HG03039 (cell line): Measurements from ENCODE around the gene HOXB5.

ENCODE experiments used
- ATAC-seq: cut with Tn5 transposase; IDR thresholded peaks from one replicate; pipeline ENCODE4 v1.9.1; 2021; ENCODE audit warnings: mild to moderate bottlenecking, moderate library complexity; ENCODE audit not compliant: unreplicated experiment

The HOXB5 gene

DNA sequence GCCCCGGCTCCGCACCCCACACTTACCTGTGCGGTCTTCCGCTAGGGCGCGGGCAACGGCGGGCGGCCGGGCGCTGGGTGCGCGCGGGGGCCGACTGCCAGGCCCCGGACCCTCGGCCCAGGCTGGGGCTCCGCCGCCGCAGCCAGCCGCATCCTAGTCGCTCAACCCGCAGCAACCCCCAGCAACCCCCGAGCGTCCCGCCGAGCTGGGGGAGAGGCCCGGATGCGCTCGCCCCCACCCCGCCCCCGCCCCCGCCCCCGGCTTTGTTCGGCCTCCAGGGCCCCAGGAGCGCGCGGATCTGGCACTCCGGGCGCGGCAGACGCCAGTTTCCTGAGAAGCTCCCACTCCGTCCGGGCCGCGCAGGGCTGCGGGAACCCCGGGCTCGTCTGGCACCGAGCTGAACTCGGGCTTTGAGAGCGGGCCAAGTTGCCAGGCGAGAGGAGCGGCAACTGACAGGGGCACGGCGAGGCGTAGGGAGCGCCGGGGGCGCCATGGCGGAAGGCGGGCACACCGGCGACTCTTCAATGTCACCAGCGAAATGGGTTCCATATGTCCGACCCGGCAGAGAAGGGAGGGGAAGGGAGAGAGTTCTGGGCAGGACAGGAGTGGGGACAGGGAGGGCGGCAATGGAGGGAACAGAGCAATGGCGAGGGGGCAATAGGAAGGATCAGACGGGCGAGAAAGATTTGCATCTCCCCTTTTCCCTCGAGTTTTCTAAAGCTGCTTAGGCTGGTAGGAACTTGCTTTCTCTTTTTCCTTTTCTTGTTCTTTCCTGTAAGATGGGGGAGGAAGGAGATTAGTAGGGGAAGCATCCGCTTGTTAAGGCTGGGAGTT is 29.2 kb downstream of the HOXB5 start:
- ATAC-seq, result no peak

DNA sequence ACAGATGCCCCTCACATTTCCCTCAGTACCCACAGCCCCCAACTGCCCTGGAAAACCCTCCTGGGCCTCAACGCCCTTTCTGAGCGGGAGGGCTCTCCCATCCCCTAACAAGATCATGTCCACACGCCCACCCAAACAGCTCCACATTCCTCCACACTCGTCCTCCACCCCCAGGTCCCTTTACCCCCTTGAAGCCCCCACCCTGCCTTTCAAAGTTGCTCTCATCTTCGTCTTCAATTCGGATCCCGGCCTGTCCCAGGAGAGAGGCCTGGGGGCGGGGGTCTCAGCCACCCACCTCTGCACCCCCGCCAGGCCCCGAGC is 29.8 kb downstream of the HOXB5 start:
- ATAC-seq, result no peak

DNA sequence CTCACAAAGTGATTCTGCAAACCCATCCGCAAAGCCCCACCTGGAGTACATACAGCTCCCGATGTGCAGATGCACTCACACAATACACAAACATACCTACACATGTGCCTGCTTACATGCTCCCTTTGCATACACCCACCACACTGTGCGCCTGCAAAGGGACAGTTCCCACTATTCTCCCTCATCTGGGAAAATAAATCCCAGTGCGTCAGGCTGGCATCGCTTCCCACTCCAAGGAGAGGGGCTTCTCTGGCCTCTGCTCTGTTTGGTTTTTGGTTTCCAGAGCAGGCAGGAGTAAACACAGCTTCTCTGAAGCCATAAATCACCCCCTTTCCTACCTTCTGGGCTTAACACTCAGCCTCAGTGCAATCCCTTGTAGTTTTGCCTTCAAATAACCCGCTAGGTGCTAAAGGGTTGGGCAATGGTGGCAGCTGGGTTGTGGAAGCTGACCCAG is 30.2 kb downstream of the HOXB5 start:
- ATAC-seq, result no peak

DNA sequence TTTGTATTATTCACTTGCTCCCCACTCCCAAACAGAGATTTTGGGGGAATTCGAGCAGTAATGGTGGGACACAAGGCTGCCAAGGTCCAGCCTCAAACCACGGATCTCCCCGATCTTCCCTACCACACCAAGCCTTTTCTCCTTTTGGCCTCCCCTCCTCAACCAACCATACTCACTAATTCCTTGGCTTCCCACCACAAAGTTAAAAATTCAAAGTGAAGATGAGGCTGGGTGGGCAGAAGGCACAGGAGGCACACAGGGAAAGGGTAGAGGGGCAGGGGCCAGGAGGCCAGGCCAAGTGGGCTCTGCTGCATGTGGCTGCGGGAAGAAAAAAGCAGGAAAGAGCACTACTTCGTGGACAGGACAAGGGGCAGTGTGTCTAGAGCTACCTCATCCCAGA is 30.6 kb downstream of the HOXB5 start:
- no peak for ATAC-seq

DNA sequence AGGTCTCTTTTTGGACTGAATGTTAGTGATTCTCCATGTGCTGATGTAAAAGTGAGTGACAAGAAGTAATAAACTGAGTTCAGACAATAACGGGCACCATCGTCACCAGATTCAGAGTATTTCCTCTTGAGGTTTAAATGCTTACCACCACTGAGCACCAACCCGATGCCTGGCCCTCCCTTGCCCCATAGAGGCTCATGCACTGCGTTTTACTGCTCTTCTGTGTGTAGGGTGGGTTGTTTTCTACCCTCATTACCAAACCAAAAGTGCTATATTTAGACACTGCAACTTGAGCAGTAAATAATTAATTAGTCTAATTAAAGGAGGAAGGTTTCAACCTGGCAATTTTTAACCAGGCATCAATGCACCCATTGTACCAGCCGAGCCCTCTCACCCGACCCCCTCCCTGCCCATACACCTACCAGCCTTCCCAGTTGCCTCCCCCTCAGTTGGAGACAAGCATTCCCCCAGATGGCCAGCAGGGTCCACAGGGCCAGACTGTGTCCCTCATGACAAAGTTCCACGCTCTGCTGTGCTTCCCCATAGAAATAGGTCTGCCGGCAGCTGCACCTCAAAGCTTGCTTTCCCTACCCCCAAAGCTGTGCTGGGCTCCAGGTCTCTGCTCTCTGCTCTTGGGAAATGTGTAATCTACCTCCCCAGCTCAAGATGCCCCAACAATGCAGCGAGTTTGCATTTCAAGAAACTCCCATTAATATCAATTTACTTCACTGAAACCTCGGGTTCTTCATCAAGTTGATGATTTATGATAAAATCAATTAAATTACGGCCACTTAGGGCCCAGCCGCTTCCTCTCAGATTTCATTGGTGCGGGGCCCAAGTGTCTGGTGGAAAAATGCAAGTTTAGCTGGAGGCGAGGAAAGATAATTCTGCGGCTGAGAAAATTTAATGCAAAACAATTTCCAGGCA is 31.4 kb downstream of the HOXB5 start:
- ATAC-seq, result no peak

DNA sequence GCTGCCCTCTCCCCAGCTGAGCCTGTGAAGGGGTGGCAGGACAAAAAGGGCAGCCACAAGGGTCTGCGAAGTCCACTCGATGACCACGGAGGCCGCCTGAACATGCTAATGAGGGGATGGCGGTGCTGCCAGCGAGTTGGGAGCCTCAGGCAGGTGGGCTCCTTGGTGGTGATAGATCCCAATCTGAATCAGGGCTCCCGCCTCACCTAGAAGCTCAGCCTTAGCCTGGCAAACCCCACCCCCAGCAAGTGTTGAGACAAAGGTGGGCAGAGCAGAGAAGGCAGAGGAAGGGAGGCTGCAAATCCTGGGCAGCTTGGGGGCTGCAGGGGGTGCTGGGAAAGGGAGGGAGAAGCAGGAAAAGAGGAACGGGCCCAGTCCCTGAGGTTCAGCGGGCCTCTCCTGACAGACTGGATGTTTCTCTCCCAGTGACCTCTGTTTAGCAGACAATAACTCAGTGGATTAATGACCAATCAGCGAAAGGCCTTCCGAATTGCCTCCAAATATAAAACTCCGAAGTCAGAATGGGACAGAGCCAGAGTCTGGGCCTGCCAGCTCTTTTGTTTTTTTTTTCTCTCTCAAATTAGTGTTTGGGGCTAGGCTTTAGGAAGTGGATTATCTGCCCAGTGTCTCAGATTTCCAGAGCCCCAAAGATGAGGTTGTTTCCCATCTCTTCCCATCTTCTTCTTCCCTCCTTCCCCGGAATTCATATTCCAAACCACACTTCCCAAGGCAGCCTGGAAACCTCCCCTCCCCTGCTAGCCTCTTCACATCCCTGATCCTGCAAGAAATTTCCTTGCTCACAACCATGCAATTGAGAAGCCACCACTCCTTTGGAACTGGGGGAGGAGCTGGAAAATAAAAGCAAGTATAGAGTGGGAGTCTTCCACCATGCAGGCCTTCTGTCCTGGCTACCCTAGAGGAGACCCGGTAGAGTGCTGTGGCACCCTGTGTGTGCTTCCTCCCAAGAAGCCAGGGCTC is 33.5 kb downstream of the HOXB5 start:
- ATAC-seq, result no peak

DNA sequence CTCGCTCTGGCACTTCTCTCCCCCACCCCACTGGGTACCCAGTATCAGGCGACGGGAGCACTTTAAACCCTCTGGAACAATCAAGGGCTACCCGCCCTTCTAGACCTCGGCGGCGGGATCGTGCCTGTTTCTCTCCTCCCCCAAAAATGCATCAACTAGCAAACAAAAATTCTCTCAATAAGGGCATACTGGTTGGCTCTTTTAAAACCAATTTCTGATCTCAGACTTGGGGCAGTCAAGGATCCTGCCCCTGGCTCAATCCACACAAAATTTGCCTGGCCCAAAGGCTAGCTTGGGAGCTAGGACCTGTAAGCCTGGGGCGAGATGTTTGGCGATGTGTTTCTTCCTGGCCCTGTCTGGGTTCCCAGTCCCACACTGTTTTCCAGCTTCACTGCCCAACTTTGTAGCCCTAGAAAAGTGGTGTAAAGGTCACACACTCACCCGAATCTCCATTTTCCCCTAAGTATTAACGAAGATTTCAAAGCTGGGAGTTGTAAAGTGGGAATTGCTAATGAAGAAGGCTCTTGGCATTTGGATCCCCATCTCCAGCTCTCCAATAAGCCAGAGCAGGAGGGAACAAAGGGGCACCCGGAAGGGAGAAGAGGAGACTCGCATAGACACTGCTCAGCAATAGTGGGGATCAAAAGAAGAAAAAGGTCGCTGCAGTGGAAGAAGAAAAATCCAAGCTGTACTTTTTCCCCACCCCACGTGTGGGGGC is 34.3 kb downstream of the HOXB5 start:
- no peak for ATAC-seq

DNA sequence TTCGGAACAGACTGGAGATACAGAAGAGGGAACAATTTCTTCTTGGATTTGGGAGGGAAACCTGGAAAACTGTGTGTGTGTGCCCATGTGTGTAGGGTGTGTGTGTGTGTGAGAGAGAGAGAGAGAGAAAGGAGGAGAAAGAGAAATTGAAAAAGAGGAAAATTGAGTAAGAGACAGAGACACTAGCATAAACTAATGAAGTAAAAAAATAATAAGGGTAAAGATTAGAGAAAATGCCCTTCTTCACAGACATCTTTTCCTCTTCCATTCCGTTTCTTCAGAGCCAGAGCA is 34.8 kb downstream of the HOXB5 start:
- no peak for ATAC-seq

DNA sequence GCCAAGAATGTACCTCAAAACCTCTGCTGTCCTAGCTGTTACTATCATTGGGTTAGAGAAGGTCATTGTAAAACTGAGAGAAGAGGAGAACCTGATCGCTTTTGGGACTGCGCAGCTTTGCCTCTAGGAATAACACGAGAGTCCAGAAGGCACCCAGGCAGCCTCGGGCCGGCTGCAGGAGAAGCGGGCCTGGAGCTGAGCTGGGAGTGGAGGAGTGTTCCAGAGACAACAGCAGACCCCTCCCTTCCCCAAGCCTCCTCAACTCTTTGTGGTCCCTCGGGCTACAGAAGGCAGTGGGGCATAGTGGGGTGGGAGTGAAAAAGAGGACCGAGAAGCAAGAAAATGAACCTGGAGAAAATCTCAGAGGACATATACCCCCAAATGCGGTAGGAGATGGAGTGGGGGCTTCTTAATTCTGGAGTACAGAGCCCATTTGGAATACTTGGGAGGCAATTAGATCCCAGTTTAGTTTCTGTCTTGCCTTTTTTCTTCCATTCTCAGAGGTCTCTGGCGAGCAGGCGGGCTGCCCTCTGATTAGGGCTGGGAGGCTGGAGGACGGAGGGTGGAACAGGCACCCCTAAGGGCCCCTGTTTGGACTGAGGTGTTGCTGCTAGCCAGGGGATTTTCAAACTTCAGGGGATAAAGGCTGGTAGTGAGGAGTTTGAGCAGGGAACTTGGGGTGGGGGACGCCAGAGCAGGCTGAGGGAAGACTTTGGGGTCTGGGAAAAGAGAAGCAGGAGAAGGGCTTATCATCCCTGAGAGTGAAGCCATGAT is 35.3 kb downstream of the HOXB5 start:
- ATAC-seq, result no peak

DNA sequence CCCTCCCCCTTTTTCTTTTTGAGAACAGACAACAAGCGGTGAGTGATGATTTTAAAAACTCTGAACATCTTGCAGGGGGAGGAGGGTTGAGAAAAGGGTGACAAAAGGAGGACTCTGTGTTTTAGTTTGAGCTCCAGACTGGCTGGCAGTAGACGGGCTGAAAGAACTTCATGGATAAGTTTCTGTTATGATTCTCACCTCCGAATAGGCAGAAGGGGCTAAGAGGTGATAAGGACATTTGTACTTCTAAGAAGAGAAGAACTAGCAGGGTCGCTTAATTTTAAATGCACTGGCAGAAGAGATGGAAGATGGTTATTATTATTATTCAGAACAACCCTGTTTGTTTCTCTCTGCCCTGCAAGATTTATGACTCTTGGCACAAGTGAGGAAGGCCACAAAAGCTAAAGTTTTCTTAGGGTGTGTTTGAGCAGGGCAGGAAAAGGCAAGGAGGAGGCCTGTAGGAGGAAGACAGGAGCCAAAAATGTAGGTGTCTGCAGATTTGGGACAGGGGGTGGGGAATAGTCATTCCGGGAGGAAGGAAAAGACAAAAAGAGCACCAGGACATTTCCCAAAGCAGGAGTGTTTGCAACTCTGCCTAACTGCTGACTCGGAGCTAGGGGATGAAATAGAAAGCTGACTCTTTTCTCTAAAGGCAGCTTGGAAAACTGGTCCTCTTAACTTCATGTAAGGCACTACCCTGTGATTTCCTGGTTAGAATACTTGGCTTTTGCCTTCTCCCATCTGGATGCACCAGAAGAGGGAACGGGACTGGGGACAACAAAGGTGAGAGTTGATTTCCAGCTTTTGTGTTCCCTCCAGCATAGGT is 36.8 kb downstream of the HOXB5 start:
- no peak for ATAC-seq

DNA sequence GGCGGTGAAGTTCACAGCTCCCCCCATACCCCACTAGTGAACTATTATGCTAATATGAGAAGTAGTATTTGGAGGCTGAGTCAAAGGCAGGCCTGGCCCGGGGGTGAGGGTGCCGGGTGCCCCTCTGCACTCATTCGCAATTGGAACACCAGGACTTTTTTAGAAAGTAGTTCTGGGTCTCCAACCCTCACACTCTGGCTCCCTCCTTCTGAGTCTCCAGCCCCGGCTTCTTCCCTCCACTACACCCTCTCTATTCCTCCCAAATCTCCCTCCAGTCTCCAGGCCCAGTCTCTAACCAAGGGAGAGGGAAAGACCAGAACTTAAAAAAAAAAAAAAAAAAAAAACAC is 37.4 kb downstream of the HOXB5 start:
- no peak for ATAC-seq

DNA sequence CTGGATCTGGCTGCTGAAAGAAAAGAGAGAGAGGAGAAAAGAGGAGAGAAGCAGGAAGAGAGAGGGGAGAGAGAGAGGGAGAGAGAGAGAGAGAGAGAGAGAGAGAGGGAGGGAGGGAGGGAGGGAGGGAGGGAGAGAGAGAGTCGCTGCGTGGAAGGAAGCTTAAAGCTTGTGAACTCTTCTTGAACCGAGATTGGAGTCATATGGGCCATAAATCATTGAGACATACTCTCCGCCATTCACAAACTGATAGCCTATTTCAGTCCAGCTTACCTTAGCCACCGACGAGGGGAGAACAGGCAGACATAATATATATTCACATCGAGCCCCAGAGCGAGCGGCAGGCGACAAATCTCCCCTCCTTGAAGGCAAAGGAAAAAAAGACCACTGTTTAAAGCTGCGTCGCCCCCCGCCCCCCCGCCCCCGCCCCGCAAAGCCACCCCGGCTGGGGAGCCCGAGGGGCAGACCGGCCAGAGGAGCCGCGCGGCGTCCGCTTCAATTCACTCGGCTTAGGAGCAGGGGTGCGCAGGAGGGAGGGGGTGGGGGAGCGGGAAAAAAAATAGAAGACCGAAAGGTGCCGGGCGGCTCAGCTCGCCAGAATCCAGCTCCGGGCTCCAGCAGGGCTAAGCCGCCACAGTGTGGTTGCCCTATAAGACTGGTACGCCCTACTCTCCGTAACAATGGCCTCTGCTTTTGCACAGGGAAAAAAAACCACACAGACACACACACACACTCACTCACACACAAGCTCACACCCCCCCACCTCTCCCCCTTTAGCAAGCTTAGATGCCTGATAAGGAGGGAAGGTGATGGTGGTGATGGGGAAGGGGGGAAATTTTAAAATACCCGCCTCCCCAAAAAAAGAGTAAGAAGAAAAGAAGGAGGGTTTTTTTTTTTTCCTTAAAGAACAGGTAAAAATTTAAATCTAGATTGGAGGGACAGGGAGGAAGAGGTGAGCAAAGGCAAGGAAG is 38.0 kb downstream of the HOXB5 start:
- ATAC-seq, result no peak

DNA sequence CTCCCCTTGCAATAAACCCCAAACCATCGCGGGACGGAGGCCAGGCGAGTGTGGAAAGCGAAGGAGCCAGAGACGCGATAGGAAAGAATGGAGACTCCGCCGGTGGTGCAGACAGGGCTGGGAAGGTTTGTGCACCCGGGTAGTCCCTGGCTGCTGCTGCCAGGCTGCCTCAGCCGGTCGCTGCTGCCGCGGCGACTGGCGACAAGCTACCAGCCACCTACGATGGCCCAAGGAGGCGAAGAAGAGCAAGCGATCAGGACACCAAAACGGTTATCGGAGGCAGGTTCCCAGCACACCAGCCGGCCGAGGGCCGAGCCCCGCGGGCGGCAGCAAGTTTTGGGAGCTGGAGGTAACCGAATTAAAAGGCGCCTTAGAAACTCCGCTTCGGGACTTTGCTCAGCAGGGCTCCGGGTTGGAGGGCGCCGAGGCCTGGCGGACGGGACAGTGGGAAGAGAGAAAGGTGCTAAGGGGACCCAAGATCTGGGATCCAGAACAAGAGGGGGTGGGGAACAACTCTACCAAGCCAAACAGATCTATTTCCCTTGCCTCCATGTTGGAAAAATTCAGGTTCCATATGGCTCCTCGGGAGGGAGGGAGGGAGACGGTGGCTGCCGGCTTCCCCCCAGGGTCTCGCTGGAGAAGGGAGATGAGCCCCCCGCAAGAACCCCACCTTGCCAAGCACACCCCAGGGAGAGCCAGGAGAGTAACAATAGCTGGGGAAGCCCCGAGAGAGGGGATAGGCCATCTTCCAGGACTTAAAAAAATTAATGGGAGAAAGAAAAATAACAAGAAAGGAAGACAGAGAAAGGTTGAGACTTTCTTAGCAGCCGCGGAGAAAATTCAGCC is 38.9 kb downstream of the HOXB5 start:
- no peak for ATAC-seq

DNA sequence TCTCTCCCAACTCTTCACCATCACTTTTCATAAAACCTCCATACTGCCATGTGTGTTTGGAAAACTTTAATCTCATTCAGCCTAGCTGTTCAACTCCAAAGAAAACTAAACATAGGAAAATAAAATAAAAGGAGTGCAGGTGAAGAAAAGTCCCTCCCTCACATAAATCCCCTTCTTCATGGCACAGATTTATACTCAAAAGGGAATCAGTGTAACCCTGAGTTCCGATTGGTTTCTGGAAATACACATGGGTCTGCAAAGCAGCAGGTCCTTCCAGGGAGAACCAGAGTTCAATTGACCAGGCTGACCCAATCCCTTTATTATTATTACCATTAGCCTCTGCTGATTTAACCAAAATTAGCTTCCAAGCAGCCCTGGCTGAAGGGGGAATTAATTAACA is 39.8 kb downstream of the HOXB5 start:
- ATAC-seq, result no peak

DNA sequence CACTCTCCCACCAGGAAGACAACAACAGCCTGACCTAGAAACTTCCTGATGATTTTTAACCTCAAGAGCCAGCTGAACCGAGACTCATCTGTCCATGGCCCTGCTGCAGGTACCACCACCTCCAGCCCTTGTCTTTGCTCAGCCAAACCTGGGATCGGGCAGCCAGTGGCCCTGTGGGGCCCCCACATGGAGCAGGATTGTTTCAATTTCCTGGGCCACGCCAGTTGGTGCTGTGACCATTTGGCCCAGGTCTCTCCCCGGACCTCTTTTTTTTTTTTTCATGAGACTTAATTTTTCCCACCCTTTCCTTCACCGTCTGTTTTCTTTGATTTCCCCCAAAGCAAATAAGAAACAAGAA is 40.4 kb downstream of the HOXB5 start:
- no peak for ATAC-seq

DNA sequence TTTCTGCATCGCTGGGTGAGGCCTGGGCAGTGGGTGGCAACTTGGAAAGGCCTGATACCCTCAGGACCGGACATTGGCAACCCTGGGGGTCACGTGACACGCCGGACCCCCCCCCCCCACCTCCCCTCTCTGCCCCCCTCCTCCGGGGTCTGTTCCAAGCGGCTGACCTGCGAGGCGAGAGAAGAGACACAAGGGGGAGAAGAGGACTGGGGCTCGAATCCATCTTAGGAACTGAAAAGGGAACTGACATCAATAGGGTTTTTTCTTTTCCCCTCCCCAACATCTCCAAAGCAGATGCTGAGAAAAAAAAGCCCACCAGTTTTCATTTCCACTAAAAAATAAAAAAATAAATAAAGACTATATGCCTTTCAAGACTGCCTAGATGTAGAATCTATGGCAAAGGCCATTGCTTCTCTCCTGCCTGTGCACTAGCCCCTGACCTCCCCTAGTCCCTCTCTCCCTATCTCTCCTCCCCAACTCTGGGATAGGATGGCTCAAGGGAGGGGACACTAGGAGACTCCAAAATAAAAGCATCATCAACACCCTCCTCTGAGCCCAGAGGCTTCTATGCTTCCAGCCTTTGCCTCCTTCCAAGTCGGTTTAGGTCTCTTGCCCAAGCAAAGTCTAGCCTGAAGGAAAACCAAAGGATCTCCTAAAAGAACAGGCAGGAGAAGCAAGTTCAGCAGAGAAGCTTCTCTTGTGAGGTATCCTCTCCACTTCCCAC is 41.0 kb downstream of the HOXB5 start:
- no peak for ATAC-seq
